ENCODE measurements around the gene RTL10.

DNA sequence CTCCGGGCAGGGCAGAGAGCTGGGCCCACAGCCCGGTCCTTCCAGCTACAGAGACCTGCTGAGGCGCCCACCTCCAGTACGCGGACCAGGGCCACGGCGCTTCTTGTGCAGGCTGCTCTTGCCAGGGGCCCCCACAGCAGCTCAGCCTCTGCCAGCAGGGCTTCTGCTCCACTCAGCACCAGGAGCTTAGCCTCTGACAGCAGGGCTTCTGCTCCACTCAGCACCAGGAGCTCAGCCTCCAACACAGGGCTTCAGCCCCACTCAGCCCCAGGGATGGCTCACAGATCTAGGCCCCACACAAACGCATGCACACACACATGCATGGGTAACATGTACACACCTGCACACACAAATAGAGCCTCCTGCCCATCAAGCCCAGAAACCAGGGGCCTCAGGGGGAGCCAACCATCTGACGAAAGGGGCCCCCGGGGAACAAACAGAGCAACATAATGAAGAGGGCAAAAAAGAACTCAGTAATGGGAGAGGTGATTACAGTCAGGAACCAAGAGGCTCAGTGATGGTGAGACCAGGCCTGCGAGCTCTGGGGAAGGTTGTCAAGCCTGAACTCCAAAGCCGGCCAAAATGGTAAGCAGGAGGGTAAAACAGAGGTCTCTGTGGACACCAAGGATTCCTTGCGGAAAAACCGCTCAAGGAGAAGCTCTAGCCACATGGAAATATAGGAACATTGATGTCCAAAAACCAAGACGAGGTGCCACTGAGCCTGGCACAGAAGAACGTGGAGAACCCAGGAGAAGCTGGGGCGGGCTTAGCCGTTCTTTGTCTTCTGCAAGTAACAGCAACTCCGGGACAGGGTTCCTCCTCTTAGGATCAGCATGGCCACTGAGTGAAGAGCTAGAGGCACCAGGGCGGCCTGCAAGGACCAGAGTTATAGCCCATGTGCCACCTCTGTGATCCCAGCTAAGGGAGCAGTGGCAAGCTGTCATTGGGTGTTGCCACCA lies 46.5 kb downstream of the RTL10 start:
- TF ChIP-seq, protein P1, sequence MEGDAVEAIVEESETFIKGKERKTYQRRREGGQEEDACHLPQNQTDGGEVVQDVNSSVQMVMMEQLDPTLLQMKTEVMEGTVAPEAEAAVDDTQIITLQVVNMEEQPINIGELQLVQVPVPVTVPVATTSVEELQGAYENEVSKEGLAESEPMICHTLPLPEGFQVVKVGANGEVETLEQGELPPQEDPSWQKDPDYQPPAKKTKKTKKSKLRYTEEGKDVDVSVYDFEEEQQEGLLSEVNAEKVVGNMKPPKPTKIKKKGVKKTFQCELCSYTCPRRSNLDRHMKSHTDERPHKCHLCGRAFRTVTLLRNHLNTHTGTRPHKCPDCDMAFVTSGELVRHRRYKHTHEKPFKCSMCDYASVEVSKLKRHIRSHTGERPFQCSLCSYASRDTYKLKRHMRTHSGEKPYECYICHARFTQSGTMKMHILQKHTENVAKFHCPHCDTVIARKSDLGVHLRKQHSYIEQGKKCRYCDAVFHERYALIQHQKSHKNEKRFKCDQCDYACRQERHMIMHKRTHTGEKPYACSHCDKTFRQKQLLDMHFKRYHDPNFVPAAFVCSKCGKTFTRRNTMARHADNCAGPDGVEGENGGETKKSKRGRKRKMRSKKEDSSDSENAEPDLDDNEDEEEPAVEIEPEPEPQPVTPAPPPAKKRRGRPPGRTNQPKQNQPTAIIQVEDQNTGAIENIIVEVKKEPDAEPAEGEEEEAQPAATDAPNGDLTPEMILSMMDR (IDR thresholded peaks at IDR 0.05; ENCODE audit: borderline replicate concordance, extremely low read depth, low read length, poor library complexity, severe bottlenecking): no peak
- no peak for TF ChIP-seq EZH2 (IDR thresholded peaks at IDR 0.05; ENCODE audit: borderline replicate concordance, low read depth, low read length, severe bottlenecking)
